DMS114 treated with DMSO at 0.1 percent for 48 hours (cell line): ENCODE data around the gene FABP6.

Experiments used
- DNase-seq: peaks from one replicate; lab custom pipeline; 2025; ENCODE audit not compliant: unreplicated experiment; lab: John Stamatoyannopoulos, UW

The FABP6 gene

DNA sequence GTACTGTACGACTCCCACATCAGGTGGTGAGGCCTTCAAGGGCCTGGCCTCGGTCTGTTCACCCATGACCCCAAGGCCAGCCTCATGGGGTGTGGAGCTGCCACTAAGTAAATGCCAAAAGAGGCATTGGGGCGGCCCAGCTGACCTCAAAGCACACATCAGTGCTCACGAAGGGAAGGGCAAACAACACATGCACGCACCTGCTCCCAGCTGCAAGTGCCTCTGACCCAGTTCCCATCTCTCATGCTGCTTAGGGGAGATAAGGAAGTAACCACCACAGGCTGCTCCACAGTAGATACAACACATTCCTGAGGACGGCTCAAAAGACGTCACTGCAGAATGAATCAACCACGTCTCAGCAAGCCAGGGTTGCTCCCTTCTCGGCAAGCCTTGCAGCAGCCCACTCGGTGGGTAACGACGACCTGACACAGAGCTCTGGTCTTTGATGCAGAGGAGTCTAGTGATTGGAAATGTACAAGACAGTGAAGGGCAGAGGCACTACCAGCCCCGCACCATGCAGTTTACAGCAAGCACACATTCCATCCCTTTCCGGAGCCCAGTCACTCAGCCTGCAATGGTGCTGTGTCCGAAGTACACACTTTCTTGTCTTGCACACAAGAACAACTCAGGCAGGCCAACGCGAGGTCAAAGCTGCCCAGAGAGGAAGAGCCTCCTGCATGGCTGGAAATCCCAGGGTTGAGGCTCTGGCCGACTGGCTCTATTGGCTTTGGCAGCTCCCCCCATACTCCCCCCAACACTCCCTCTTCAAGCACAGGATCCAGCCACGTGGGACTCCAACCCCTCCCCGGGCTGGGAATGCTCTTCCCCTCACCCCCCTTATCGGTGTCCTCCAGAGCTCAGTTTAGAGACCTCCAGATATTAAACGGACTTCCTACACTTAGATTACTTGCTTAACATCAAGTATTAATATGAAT, 31.8 kb downstream of the FABP6 start:
- no peak for DNase-seq

- no peak for DNase-seq
Measured at GRCh38 chr5:160262151-160263074, 33.1 kb downstream of the FABP6 start.

DNA sequence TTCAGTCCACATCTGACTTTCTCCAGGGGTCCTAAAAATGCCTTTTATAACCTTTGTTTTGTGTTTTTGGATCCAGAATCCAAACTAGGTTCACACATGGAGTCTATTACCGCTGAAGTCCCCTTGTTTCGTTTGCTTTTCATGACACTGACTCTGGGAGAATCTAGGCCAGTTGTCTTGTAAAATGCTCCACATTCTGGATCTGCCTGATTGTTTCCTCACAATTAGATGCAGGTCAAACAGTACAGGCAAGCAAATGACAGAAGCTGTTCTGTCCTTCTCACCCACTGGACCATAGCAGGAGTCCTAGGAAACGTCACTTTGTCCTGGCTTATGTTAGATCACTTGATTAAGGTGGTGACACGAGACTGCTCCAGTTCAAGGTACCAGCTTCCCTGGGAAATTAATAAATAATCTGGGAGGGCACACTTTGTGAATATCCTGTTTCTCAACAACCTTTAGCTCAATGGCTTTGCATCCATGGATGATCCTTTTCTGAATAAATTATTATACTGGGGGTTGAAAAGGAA, 34.1 kb downstream of the FABP6 start:
- DNase-seq = no peak

DNA sequence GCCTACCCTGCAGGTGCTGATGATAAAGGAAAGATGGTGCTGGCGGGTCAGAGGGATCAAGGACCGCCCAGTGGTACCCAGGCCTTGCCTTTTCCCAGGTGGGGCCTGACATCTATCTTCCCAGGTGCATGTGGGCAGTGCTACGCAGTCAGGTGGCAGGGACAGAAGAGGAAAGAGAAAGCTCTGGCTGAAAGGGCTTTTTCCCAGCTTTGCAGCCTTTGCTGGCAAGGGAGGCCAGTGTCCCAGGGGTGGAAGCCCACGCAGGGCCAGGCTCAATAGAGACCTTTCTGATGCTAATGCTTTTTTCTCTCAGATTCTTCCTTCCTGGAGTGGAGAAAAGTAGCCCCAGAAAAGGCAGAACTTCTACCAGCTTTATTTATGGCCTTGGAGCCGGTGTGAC, 36.7 kb downstream of the FABP6 start:
- no peak for DNase-seq

GRCh38 chr5:160266752-160267345, 37.5 kb downstream of the FABP6 start:
- no peak for DNase-seq

- DNase-seq = no peak
Measured at GRCh38 chr5:160268121-160268520, 38.8 kb downstream of the FABP6 start.

GRCh38 chr5:160269017-160269416, 39.7 kb downstream of the FABP6 start:
- no peak for DNase-seq

GRCh38 chr5:160270704-160271103, 41.4 kb downstream of the FABP6 start:
- no peak for DNase-seq

DNA sequence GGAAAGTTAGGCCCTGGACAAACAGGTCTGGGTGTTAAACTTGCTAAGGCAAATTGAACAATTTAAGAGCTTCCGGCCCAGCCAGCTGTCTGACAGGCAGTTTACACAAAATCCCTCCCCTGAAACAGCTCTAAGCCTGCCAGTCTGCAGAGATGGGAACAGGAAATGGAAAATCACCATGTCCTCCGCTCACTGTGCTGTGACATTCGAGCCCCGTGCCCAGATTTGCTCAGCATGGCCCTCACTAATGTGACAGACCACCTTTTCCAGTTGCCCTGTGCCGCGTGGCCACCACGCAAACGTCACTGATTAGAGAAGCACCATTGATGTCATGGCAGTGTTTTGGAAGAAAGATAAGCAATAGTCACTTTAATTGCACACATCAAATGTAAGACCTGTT, 42.1 kb downstream of the FABP6 start:
- no peak for DNase-seq

DNA sequence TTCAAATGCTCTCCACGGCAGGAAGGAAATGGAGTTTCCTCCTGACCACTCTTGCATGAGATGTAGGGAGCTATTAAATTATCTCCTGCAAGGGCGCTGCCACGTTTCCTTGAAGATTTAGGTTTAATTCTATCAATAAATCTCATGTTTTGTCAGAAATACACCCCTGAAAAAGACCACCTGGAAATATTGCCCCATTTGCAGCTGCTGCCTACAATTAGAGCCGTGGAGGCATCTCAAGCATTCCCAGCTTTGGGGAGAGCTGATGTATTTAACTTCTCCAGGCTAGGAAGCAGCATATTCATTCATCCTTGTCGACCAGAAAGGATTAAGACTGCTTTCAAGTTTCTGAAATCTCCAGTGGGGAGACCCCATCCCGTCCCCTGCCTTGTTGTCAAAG, 42.5 kb downstream of the FABP6 start:
- no peak for DNase-seq

DNA sequence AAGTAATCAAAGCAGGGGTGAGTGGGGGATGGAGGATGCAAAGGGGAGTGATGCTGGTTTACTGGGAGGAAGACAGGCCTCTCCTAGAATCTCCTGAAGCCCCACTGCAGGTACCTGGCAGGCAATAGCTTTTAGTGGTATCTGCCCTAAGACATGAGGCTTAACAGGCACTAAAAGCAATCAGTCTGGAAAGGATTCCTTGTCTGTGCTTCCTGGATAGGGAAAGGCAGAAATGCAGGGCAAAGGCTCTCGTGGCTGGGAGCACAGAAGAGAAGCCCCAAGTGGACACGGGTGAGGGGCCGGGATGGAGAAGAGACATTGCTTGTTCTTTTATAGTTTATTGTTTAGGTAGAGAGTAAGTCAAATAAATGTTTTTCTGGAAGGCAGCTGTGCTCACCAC, 43.0 kb downstream of the FABP6 start:
- no peak for DNase-seq

DNA sequence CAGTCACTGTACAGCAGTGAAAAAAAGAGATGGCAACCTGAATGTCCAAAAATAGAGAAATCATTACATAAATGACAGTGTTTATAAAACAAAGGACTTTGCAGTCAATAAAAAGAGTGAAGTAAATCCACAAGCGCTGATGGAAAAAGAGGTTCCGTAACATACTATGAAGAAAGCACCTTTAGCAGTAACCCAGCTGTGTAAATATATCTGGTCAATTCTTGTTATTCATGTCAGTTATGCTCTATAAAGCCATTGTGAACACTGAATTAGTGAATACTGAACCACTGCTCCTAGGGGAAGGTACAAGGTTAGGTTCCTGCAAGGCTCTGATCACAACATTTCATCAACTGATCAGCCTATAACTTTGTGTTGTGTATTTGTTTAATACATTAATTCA, 43.6 kb downstream of the FABP6 start:
- DNase-seq = no peak

GRCh38 chr5:160274483-160274931, 45.2 kb downstream of the FABP6 start:
- DNase-seq = no peak

DNA sequence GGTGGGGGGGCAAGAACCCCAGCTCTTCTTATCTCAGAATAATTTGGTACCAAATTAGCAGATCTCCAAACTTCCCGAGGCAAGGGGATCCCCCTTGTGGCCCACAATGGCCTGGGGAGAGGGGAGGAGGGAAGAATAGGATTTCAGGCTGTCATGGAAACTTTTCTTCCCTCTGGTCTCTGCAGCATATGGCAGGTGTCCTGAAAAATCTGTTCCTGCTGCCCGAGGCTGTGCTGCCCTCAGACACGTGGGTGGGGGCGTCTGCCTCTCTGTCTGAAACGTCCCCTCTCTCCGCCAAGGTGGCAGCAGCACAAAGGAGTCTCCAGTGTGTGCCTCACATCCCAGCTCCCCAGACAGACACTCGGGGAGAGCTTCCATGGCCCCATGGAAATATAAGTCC, 49.0 kb downstream of the FABP6 start:
- no peak for DNase-seq

GRCh38 chr5:160280384-160281095, 51.2 kb downstream of the FABP6 start:
- no peak for DNase-seq

DNA sequence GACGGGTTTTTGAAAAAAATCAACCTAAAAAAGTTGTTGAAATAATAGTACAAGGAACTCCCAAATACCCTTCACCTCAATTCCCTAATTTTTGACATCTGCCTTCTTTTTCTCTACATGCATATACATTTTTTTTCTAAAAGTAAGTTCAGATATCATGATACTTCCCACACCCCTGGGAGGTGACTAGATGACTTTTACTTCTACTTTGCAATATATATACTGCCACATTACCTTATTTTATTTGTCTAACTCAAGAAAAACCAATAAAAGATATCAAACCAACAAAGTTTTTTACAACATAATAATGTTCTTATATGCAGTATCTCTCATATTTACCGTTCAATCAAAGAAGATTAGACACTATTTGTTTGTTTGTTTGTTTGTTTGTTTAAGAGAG, 52.0 kb downstream of the FABP6 start:
- no peak for DNase-seq

DNA sequence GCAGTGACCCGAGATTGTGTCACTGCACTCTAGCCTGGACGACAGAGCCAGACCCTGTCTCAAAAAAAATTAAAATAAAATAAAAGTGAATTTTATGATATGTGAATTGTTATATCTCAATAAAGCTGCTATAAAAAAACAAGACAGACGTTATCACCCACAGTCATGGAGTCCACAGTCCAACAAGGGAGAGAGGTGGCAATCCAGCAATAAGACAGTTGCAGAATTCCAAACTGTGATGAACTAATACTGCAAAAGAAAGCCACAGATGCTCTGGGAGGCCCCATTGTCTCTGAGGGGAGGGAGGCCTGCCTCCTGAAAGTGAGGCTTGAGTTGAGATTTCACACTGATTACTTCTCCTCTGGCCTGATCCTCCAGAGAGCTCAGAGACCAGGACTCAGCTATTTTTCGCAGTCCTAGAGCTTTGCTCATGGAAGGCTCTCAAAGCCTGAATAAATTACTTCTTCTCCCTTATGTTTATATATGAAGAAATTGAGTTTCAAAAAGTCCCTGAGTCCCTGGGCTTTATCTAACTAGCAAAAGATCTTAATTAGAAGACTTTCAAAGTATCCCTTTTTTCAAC, 55.1 kb downstream of the FABP6 start:
- DNase-seq = no peak

DNA sequence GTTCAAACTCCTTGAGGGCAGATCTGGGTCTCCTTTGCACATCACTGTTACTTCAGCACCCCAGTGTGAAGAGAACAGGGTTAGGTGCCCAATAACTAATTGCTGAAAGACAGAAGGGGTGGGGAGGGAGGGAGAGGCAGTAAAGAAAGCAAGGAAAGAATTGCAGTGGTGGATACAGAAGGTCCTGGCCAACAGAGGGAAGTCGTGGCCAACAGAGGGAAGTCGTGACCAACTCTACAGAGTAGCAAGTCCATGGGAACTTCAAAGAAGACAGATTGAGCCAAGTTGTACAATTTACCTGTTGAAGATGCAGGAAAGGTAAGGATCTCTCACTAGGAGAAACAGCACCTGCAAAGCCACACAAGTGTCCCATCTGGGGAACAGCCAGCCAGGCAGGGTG, 56.0 kb downstream of the FABP6 start:
- no peak for DNase-seq

GRCh38 chr5:160286947-160287346, 57.6 kb downstream of the FABP6 start:
- DNase-seq = no peak

- no peak for DNase-seq
Measured at GRCh38 chr5:160287378-160288051, 58.2 kb downstream of the FABP6 start.
